B cell (primary cell): ENCODE measurements around the gene TXNDC15. TPM values are rescaled to one million over a fixed set of nuclear protein-coding genes. Genes with fewer than 3 reads are reported as not detected.

Source experiments
- ATAC-seq: fragments of 200-7000 bp; cut with Tn5 transposase; one replicate; pipeline ENCODE4 v1.10.0; 2021; ENCODE audit warnings: low read depth, mild to moderate bottlenecking, moderate number of reproducible peaks, moderate library complexity
- CTCF ChIA-PET: fragments of 350-600 bp; sonication (Branson Sonifier 250); formaldehyde crosslinking; loops from one replicate; lab custom pipeline; 2021; ENCODE audit warnings: antibody characterized with exemption, inconsistent platforms; lab: Charles Lee
- POLR2A ChIA-PET: fragments of 350-600 bp; sonication (Branson Sonifier 250); formaldehyde crosslinking; loops from one replicate; lab custom pipeline; 2021; ENCODE audit warnings: antibody characterized with exemption; lab: Charles Lee
- DNase-seq: peaks from one replicate; pipeline ENCODE4 v3.0.0; 2013
- H2AFZ ChIP-seq: 2 replicates; pipeline ENCODE4 v1.6.1; 2012; ENCODE audit warnings: mild to moderate bottlenecking, low read depth, low read length; ENCODE audit not compliant: insufficient read depth, poor library complexity, severe bottlenecking
- H3K27ac ChIP-seq, 2 donors: 1 replicate in 1 of 2; 2 replicates in 1 of 2; pipeline ENCODE4 v1.5.1; 2012 to 2013; ENCODE audit warnings: low read length in 2 of 2, mild to moderate bottlenecking in 2 of 2, moderate library complexity in 1 of 2
- H3K27me3 ChIP-seq, 4 experiments: fragments of 200-600 bp in 1 of 4; sonication (generic) in 1 of 4; replicated peaks in 1 of 4; 1 replicate in 2 of 4; 2 replicates in 2 of 4; pipeline versions ENCODE4 v1.6.1 to v1.7.0; 2013 to 2016; ENCODE audit warnings: low read length in 3 of 4, mild to moderate bottlenecking in 2 of 4, mixed read lengths in 1 of 4, moderate library complexity in 1 of 4; ENCODE audit not compliant: insufficient read depth in 4 of 4, control insufficient read depth in 3 of 4; ENCODE audit errors: control extremely low read depth in 1 of 4
- H3K36me3 ChIP-seq, 2 experiments: replicated peaks in 1 of 2; 1 replicate in 1 of 2; 2 replicates in 1 of 2; pipeline versions ENCODE4 v1.6.1 to v1.7.1; 2013; ENCODE audit warnings: low read length in 1 of 2; ENCODE audit not compliant: insufficient read depth in 2 of 2, control insufficient read depth in 1 of 2; ENCODE audit errors: control extremely low read depth in 1 of 2, extremely low read depth in 1 of 2
- H3K4me1 ChIP-seq, 2 donors: fragments of 200-600 bp in 1 of 2; sonication (generic) in 1 of 2; 1 replicate in 1 of 2; 2 replicates in 1 of 2; pipeline versions ENCODE4 v1.5.1 to v1.6.1; 2013 to 2017; ENCODE audit warnings: low read length in 2 of 2; ENCODE audit not compliant: control insufficient read depth in 2 of 2, insufficient read depth in 2 of 2
- H3K4me2 ChIP-seq: replicated peaks from 2 replicates; pipeline ENCODE3; 2012; ENCODE audit warnings: mild to moderate bottlenecking, low read depth, low read length; ENCODE audit not compliant: poor library complexity, severe bottlenecking
- H3K4me3 ChIP-seq, 5 experiments: fragments of 200-600 bp in 1 of 5; sonication (generic) in 1 of 5; 1 replicate in 3 of 5; 2 replicates in 2 of 5; pipeline versions ENCODE4 v1.5.1 to v1.7.0; 2011 to 2016; ENCODE audit warnings: low read length in 4 of 5, mild to moderate bottlenecking in 4 of 5, low read depth in 2 of 5, control low read depth in 1 of 5, moderate library complexity in 1 of 5; ENCODE audit not compliant: insufficient read depth in 1 of 5; ENCODE audit errors: control extremely low read depth in 1 of 5, extremely low read depth in 1 of 5
- H3K79me2 ChIP-seq: fragments of 200-600 bp; sonication (generic); one replicate; pipeline ENCODE4 v1.6.0; 2016; ENCODE audit warnings: low read length; ENCODE audit not compliant: control insufficient read depth, insufficient read depth
- H3K9ac ChIP-seq: fragments of 200-600 bp; sonication (generic); 2 replicates; pipeline ENCODE4 v1.6.1; 2017; ENCODE audit warnings: mild to moderate bottlenecking, low read length, moderate library complexity
- H3K9me3 ChIP-seq, 3 donors: one replicate each; pipeline versions ENCODE4 v1.6.1 to v1.7.1; 2013; ENCODE audit warnings: low read length in 2 of 3; ENCODE audit not compliant: control insufficient read depth in 2 of 3, insufficient read depth in 1 of 3; ENCODE audit errors: control extremely low read depth in 1 of 3
- H4K20me1 ChIP-seq: 2 replicates; pipeline ENCODE4 v1.6.0; 2012; ENCODE audit warnings: mild to moderate bottlenecking, low read length; ENCODE audit not compliant: insufficient read depth, control insufficient read depth, poor library complexity, severe bottlenecking
- H3K27ac Mint-ChIP-seq: one replicate; pipeline ENCODE4 v1.8.0; 2021; ENCODE audit warnings: mixed read lengths
- H3K27me3 Mint-ChIP-seq: one replicate; pipeline ENCODE4 v1.8.0; 2021; ENCODE audit warnings: mixed read lengths
- H3K4me1 Mint-ChIP-seq: one replicate; pipeline ENCODE4 v1.8.0; 2021; ENCODE audit warnings: mixed read lengths
- H3K4me3 Mint-ChIP-seq: one replicate; pipeline ENCODE4 v1.8.0; 2021; ENCODE audit warnings: mixed read lengths
- H3K9me3 Mint-ChIP-seq: one replicate; pipeline ENCODE4 v1.8.0; 2022; ENCODE audit warnings: mixed read lengths; ENCODE audit not compliant: insufficient read depth
- CTCF ChIP-seq: fragments of 200-600 bp; IDR thresholded peaks from one replicate; pipeline ENCODE4 v1.8.0; 2022; ENCODE audit warnings: antibody characterized with exemption, mild to moderate bottlenecking
- EZH2 ChIP-seq: IDR thresholded peaks from 2 replicates; pipeline ENCODE4 v1.6.1; 2012; ENCODE audit warnings: borderline replicate concordance, low read depth, mild to moderate bottlenecking, moderate library complexity, low read length; ENCODE audit not compliant: insufficient read depth, poor library complexity, severe bottlenecking
- WGBS: methylation state at CpG from one replicate; pipeline ENCODE4 v1.1.5; 2013; ENCODE audit warnings: missing lambda C conversion rate; ENCODE audit not compliant: insufficient coverage; 5-methylcytosine and 5-hydroxymethylcytosine counted together
- intact Hi-C: fragments of 100-400 bp; cut with micrococcal nuclease; formaldehyde crosslinking; loops from one replicate; pipeline ENCODE4 v1.10.0; 2022
- polyA plus RNA-seq: library from polyadenylated mRNA; depleted of rRNA; stranded (reverse); fragments of >200 nt; gene quantifications from 2 replicates; pipeline ENCODE4 v1.2.3, GENCODE V29; 2012
- total RNA-seq, 2 donors: library from RNA; stranded (reverse); fragments of 120-200 nt in 1 of 2; gene quantifications; 1 replicate in 1 of 2; 2 replicates in 1 of 2; pipeline versions ENCODE4 v1.2.3 to v1.2.4, GENCODE V29; 2013 to 2022

The TXNDC15 gene
- total and polyA plus RNA-seq, 2 donors (not counting 1 experiment from before 2014, with no cell fraction given), result 18.5 to 50.4 TPM

- no peak for TF ChIP-seq EZH2
- no peak for TF ChIP-seq CTCF
- Mint-ChIP-seq H3K4me1 (peaks cover 40% of the 10 kb centered on the region), H3K9me3 (no peaks in the 10 kb centered on the region), H3K27ac (peak overlapping the region; percentile 94), H3K4me3 (peak overlapping the region; percentile 96), H3K27me3 (no peaks in the 10 kb centered on the region)
- H2AFZ ChIP-seq, result peak overlapping the region; percentile 100
- peaks cover 79% of the 10 kb centered on the region for H3K79me2 ChIP-seq
- peak overlapping the region; percentile 78 to 94 (median 88) for H3K4me3 ChIP-seq
- ATAC-seq (peak; percentile 14), DNase-seq (peak; percentile 55)
- peak overlapping the region; percentile 80 for H3K4me2 ChIP-seq
- intact Hi-C loops, result loop anchor here (1.0 kb wide), 4 partner anchors 29 to 137 kb away; partner anchors contain the start of genes C5orf24, CAMLG and DDX46
- peaks cover 22 to 39% of the 10 kb centered on the region in 2 donors for H3K4me1 ChIP-seq
- H3K36me3 ChIP-seq, result no peaks in the 10 kb centered on the region
- WGBS, result 14% methylated on average over 12 of the region's 20 CpGs
- peak overlapping the region; percentile 91 for H3K9ac ChIP-seq
- peak overlapping the region; percentile 91 to 95 for H3K27ac ChIP-seq
- ChIA-PET POLR2A (interaction anchor here (1.6 to 2.3 kb wide), 4 partner anchors 27 to 137 kb away, joined by 4 to 30 read pairs (median 8); partner anchors contain the start of genes C5orf24, CAMLG and PCBD2), CTCF (interaction anchor here (1.3 to 1.7 kb wide), 3 partner anchors 27 to 30 kb away, joined by 8 to 20 read pairs (median 8); partner anchors contain the start of genes C5orf24 and PCBD2)
- H4K20me1 ChIP-seq, result no peaks in the 10 kb centered on the region
- H3K27me3 ChIP-seq, result no peaks in the 10 kb centered on the region
- no peaks in the 10 kb centered on the region for H3K9me3 ChIP-seq
These were observed 872 bp downstream of the TXNDC15 start for GRCh38 chr5:134874831-134875655.

GRCh38 chr5:134877159-134877558 lies 3.0 kb downstream of the TXNDC15 start:
- intact Hi-C loops, result no loop called here
- peak overlapping the region; percentile 54 for H3K4me3 Mint-ChIP-seq
- no peaks in the 10 kb centered on the region for H3K27me3 Mint-ChIP-seq
- no peaks in the 10 kb centered on the region for H3K9me3 Mint-ChIP-seq
- H3K4me1 Mint-ChIP-seq, result peaks cover 45% of the 10 kb centered on the region
- peak overlapping the region; percentile 43 for H3K27ac Mint-ChIP-seq
- H2AFZ ChIP-seq, result no peak overlapping the region
- peaks cover 87% of the 10 kb centered on the region for H3K79me2 ChIP-seq
- no peak overlapping the region for H3K4me3 ChIP-seq
- H4K20me1 ChIP-seq, result no peaks in the 10 kb centered on the region
- TF ChIP-seq EZH2 (no peak), CTCF (no peak)
- no peak overlapping the region for H3K9ac ChIP-seq
- no peaks in the 10 kb centered on the region for H3K9me3 ChIP-seq
- DNase-seq (no peak), ATAC-seq (no peak)
- H3K4me1 ChIP-seq, result peaks cover 22 to 39% of the 10 kb centered on the region in 2 donors
- ChIA-PET CTCF (interaction anchor here (0.9 to 1.4 kb wide), 2 partner anchors 29 to 30 kb away, joined by 3 to 4 read pairs; no protein-coding TSS in a partner anchor), POLR2A (interaction anchor here (1.0 kb wide), 1 partner anchor 23 kb away, joined by 3 read pairs; no protein-coding TSS in a partner anchor)
- H3K27ac ChIP-seq, result peak overlapping the region in 1 of 2 donors; percentile 2
- H3K4me2 ChIP-seq, result peak overlapping the region; percentile 17
- H3K27me3 ChIP-seq, result no peaks in the 10 kb centered on the region
- H3K36me3 ChIP-seq, result no peaks in the 10 kb centered on the region
